AG10803 (cell line): ENCODE results near the gene LTBP1.

Experiments used
- DNase-seq: peaks from one replicate; pipeline ENCODE4 v3.0.0; 2010; ENCODE audit warnings: low read depth
- H3K4me3 ChIP-seq: 2 replicates; pipeline ENCODE4 v1.5.1; 2011; ENCODE audit warnings: mild to moderate bottlenecking, low read length, control low read depth
- TF ChIP-seq, protein P1 (sequence below): conservative IDR thresholded peaks from 2 replicates; pipeline ENCODE4 v1.5.1; 2011; ENCODE audit warnings: mild to moderate bottlenecking, low read length, control low read depth, inconsistent platforms

LTBP1 gene

DNA sequence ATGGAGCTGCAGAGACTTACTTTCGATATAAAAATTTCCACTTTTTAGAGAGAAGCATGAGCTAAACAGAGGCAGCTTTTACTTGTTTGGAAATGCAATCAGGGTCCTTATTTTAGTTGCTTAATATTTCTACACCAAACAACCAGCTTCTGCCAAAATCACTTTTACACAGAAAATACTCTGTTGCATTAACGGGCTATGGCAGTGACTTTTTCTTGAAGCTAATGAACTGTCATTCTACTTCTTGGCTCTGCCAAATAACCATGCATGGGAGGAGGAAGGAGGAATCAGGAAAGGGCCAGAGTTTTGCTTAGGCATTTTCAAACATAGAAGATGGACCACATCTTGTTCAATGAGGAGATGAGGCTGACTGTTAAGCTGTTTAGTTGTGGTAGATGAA, 23.6 kb upstream of the LTBP1 start:
- no peak for DNase-seq
- TF ChIP-seq, protein P1, sequence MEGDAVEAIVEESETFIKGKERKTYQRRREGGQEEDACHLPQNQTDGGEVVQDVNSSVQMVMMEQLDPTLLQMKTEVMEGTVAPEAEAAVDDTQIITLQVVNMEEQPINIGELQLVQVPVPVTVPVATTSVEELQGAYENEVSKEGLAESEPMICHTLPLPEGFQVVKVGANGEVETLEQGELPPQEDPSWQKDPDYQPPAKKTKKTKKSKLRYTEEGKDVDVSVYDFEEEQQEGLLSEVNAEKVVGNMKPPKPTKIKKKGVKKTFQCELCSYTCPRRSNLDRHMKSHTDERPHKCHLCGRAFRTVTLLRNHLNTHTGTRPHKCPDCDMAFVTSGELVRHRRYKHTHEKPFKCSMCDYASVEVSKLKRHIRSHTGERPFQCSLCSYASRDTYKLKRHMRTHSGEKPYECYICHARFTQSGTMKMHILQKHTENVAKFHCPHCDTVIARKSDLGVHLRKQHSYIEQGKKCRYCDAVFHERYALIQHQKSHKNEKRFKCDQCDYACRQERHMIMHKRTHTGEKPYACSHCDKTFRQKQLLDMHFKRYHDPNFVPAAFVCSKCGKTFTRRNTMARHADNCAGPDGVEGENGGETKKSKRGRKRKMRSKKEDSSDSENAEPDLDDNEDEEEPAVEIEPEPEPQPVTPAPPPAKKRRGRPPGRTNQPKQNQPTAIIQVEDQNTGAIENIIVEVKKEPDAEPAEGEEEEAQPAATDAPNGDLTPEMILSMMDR: no peak
- H3K4me3 ChIP-seq: no peak overlapping the region

DNA sequence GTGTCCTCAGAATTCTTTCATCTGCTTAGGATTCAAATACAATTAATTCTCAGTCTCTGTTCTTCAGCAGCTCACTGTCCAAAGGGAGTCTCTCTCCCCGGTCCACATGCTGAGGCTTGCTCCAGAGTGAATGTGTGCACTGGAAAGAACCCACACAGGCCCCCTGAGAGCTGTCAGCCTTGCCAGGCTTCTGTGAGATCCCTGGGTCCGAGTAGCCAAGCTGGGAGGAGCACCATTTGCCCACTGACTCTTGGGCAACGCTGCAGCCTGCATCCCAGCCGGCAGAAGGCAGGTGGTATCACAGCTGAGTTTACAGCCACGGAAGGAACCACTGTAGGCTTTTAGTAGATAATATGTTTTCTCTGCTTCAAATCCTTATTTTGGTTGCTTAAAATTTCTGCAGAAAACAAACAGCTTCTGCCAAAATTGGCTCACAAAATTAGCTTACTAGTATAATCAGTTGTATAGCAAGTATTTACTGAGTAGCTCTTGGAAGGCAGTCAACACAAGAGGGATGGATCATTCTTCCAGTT, 21.4 kb upstream of the LTBP1 start:
- H3K4me3 ChIP-seq: no peak overlapping the region
- DNase-seq: no peak
- TF ChIP-seq, protein P1: no peak

DNA sequence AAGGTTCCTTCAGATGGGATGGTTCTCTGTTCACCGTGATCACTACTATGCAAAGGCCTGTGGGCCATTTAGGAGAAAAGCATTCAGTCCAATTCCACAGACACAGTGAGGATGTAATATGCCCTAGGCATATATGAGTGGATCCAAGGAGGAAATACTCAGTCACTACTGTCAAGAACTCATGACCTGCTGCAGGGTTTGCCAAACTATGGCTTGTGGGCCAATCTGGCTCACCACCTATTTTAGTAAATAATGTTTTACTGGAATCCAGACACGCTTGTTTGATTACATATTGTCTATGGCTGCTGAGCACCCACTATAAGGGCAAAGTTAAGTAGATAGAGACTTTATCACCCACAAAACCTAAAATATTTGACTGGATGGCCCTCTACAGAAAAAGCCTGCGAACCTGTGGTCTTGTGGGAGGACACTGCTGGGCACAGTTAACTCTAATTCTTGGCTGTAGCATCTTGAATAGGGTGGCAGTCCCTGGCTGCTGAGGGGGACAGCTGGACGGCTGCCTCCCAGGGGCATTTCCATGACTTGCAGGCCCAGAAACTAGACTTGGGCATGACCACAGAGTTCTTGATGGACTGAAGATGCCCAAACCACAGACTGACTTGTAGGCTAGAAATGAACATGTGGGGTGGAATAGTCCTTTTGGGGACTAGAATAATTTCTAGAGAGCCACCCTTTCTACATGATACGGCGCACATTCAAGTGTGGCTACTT, 20.6 kb upstream of the LTBP1 start:
- no peak for DNase-seq
- TF ChIP-seq, protein P1: no peak

GRCh38 chr2:32926708-32927084, 20.1 kb upstream of the LTBP1 start:
- DNase-seq: peak; percentile 16
- no peak overlapping the region for H3K4me3 ChIP-seq
- TF ChIP-seq, protein P1: no peak

More for the DNA sequence above, 20.6 kb upstream of the LTBP1 start:
- no peak overlapping the region for H3K4me3 ChIP-seq

GRCh38 chr2:32930436-32930835, 16.3 kb upstream of the LTBP1 start:
- no peak for DNase-seq
- TF ChIP-seq, protein P1: no peak
- H3K4me3 ChIP-seq: no peak overlapping the region

DNA sequence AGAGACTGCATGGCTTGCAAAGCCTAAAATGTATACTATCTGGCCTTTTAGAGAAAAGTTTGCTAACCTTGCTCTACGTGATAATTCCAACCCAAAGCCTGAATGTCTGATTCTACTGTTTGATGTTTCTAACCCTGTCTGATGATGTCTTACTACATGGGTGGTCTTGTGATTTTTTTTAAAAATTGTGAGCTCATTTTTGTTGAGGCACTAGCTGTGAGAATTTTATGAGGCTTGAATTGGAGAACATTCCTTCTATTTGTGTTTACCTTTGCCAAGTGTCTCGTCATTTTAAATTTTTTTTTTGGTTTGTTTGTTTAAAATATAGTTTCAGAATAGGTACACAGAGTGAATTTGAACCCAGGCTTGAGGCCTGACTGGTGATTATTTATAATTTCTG, 15.2 kb upstream of the LTBP1 start:
- no peak for DNase-seq
- no peak overlapping the region for H3K4me3 ChIP-seq
- TF ChIP-seq, protein P1: no peak
